GM12865 (cell line): ENCODE results near the gene BARX1.

Source experiments
- DNase-seq: peaks from one replicate; pipeline ENCODE4 v3.0.0; 2010; ENCODE audit warnings: low read depth
- H3K4me3 ChIP-seq: 2 replicates; pipeline ENCODE4 v1.5.1; 2011; ENCODE audit warnings: mild to moderate bottlenecking, low read depth, low read length, control low read depth
- TF ChIP-seq, protein P1 (sequence below): IDR thresholded peaks from 2 replicates; pipeline ENCODE4 v1.5.1; 2011; ENCODE audit warnings: low read length, control low read depth, low read depth, inconsistent platforms; ENCODE audit not compliant: insufficient read depth; ENCODE audit errors: missing control alignments

The BARX1 gene

GRCh38 chr9:93955111-93955980 lies at the start of gene BARX1:
Gene BARX1, minus strand, starts transcription at chr9:93955355. Its CDS starts 209 bp downstream, at chr9:93955146.
- DNase-seq, result no peak
- no peak within 1 kb of the TSS for H3K4me3 ChIP-seq
- TF ChIP-seq, protein P1, sequence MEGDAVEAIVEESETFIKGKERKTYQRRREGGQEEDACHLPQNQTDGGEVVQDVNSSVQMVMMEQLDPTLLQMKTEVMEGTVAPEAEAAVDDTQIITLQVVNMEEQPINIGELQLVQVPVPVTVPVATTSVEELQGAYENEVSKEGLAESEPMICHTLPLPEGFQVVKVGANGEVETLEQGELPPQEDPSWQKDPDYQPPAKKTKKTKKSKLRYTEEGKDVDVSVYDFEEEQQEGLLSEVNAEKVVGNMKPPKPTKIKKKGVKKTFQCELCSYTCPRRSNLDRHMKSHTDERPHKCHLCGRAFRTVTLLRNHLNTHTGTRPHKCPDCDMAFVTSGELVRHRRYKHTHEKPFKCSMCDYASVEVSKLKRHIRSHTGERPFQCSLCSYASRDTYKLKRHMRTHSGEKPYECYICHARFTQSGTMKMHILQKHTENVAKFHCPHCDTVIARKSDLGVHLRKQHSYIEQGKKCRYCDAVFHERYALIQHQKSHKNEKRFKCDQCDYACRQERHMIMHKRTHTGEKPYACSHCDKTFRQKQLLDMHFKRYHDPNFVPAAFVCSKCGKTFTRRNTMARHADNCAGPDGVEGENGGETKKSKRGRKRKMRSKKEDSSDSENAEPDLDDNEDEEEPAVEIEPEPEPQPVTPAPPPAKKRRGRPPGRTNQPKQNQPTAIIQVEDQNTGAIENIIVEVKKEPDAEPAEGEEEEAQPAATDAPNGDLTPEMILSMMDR, result no peak

DNA sequence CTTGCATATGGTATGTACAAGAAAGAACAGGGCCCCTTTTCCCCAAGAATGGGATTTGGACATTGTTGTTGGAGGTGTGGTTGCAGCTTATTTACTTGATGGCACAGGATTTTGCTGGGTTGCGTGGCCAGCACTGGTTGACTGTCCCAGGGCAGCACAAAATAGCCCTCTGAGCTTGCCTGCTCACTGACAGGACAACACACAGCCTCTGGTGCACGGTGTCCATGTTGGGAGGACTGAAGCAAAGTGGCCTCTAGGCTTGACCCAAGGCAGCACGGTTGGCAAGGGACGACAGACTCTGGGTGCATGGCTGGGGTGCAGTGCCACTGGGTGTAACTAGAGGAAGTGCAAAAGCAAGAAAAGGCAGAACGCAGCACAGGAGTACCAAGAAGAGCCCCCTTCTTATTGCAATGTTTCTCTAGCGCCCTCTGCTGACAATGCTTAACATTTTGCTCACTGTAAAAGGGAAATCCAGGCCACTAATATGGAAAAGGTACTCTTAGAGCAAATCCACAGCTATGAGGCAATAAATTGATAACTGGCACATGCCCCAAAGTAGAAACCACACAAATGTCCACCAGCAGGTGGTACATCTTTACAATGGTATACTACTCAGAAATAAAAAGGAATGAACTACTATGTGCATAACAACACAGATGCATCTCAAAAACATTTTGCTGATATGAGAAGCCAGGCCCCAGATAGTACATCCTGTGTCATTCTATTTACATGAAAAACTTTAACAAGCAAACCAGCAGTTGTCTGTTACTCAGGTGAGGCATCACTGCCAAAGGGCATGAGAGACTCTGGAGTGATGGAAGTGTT lies 47.4 kb upstream of the BARX1 start:
- no peak overlapping the region for H3K4me3 ChIP-seq
- DNase-seq, result peak; percentile 64
- TF ChIP-seq, protein P1, result peak; percentile 69

DNA sequence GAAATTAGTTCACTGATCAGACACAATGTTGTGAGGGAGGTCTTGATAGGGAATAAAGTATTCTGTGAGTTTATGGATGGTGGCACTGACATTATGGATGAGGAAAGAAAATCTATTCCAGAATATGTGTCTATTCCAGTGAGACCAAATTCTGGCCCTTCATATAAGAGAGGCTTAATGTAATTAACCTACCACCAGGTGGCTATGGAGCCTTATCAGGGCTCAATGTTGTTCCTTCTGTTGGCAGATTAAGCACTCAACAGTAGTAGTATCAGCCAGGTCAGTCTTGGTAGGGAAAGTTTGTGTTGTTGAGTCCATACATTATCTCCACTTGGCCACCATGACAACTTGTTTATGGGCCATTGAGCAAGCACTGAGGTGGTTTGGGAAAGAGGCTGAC lies 41.7 kb upstream of the BARX1 start:
- DNase-seq, result no peak
- TF ChIP-seq, protein P1, result no peak
- H3K4me3 ChIP-seq, result no peak overlapping the region

- TF ChIP-seq, protein P1, result no peak
- DNase-seq, result no peak
- H3K4me3 ChIP-seq, result no peak overlapping the region
Measured at GRCh38 chr9:93996367-93996766, 41.2 kb upstream of the BARX1 start.

- TF ChIP-seq, protein P1, result no peak
- no peak overlapping the region for H3K4me3 ChIP-seq
- no peak for DNase-seq
Measured at GRCh38 chr9:93994545-93994944, 39.4 kb upstream of the BARX1 start.

DNA sequence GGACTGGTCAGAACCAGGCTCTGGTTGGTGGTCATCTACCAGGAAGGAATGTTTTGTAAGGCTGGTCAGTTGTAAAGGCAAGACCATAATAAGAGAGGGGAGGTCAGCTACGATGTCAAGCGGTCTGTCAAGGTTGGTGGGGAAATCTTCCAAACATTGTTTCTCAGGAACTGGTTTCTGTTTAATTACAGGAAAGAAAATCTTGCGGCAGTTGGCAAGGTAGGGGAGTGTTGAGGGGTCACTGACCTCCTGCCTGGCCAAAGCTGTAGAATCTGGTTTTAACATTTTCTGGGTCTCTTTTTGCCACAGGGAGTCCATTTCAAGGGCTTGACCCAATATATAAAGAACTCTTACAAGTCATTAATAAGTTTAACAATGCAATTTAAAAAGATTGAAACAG lies 39.0 kb upstream of the BARX1 start:
- no peak overlapping the region for H3K4me3 ChIP-seq
- DNase-seq, result no peak
- TF ChIP-seq, protein P1, result no peak
